ENCODE measurements around the gene SMARCA1.
"Not testable (repeated sequence)": the region's sequence is repeated elsewhere in the genome, so short reads cannot be mapped to it uniquely, and the experiment has no call there.

SMARCA1 gene, protein sequence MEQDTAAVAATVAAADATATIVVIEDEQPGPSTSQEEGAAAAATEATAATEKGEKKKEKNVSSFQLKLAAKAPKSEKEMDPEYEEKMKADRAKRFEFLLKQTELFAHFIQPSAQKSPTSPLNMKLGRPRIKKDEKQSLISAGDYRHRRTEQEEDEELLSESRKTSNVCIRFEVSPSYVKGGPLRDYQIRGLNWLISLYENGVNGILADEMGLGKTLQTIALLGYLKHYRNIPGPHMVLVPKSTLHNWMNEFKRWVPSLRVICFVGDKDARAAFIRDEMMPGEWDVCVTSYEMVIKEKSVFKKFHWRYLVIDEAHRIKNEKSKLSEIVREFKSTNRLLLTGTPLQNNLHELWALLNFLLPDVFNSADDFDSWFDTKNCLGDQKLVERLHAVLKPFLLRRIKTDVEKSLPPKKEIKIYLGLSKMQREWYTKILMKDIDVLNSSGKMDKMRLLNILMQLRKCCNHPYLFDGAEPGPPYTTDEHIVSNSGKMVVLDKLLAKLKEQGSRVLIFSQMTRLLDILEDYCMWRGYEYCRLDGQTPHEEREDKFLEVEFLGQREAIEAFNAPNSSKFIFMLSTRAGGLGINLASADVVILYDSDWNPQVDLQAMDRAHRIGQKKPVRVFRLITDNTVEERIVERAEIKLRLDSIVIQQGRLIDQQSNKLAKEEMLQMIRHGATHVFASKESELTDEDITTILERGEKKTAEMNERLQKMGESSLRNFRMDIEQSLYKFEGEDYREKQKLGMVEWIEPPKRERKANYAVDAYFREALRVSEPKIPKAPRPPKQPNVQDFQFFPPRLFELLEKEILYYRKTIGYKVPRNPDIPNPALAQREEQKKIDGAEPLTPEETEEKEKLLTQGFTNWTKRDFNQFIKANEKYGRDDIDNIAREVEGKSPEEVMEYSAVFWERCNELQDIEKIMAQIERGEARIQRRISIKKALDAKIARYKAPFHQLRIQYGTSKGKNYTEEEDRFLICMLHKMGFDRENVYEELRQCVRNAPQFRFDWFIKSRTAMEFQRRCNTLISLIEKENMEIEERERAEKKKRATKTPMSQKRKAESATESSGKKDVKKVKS

DNA sequence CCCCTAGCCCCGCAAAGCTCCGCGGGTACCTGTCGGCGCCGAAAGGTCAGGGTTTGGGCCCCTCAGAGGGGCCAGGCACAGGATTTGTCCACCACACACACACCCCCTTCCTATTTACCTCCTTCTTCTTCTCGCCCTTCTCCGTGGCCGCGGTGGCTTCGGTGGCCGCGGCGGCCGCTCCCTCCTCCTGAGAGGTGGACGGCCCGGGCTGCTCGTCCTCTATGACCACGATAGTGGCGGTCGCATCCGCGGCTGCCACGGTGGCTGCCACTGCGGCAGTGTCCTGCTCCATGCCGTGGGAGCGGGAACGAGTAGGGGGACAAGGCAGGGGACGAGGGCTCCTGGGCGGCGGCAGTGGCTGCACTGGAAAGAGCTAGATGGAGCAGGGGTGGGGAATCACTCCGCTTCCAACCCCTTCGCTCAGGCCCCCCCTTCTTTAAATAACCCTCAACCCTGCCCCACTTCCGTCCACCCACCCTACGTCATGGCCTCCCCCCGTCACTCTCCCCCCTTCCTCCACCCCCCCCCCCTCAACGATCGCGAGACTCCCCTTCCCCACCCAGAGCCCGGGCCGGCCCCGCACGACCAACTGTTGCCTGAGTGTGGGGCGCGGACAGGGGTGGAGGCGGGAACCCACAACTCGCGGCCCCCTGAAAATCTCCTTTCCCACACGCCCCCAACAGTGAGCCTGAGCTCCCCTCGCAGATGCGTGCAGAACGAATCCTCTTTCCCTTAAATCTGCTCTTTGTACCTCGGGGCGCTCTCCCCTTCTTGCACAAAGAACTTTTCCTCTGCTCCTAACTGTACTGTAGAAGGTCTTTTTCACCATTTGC, at the start of gene SMARCA1:
Gene SMARCA1, minus strand, starts transcription at position 412 of the 833 bp plus-strand sequence. Its CDS starts 120 bp downstream, at position 292.
- peak; percentile 60 for DNase-seq

DNA sequence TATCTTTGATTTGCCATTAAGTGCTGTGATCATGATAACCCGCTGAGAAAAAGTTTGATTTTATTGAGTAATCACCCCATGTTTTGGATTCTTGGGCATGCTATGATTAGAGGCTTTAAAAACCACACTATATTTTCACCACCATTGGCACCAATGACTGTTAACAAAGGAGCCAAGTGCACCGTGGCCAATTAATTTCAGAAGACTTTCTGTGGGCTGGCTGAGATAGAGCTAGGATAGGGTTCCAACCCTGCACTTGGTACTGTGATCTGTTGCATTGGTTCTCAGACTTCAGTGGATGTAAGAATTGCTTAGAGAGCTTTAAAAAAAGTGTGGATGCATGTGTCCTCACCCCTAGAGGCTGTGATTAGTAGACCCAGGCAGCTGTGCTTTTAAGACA, 49.1 kb upstream of the SMARCA1 start:
- DNase-seq = no peak

DNA sequence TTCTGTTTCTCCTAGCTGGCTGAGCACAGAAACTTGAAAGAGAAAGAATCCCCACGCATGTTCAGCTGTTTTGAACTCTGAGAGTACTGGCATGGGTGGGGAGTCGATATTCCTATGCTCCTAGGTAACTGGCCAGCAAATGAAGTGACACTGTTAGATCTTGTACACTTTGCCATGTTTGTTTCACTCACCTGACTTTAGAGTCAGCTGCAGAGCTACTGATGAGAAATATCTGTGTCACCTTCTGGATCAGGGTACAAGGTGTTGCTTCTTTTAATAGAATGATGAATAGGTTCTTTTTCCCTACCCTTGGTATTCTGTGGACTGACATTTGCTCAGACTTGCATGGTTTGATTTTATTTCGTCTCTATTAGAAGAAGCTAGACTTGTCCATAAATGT, 45.1 kb upstream of the SMARCA1 start:
- DNase-seq = no peak

DNA sequence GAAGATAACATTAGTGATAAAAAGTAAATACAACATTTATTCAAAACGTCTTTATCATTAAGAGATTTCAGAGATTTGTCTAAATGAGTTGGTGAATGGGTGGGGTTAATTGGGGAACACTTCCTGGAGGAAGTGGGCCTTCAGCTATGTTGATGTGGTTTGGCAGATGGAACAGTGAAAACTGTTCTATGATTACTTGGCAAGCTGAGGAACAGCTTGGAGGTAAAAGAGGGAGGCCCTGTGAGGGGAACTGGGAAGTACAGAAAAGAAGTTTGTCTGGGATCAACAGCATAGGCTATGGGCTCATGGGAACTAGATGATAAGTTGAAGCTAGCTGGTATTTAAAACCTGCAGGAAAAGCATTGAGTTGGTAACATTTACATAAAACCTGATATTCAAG, 42.8 kb upstream of the SMARCA1 start:
- no peak for DNase-seq

DNA sequence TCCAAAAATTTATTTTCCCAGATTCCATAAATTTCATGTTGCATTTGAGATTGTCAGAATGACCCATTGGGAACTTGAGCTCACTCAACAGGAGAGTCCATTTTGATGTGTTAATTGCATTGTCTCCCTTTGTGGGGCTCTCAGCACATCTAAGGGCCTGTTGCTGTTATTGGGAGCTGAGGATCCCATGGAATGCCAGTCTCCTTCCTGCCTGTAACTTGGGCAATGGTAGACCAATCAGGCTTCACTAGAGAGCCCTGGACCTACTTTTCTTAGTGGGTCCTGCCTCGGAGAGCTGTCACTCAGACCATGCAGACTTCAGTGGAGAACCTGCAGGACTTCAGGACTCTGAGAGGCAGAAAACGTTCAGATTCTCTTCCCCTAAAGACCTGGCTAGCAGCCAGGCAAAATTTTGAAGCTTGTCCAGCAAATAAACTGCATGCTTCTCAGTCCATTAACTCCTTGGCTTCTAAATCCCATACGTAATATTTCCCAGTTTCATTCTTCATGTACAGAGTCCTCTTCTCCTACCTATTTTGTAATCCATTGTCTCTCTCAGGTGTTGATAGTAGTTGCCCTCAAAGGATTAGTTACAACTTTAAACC, 41.9 kb upstream of the SMARCA1 start:
- DNase-seq = no peak

DNA sequence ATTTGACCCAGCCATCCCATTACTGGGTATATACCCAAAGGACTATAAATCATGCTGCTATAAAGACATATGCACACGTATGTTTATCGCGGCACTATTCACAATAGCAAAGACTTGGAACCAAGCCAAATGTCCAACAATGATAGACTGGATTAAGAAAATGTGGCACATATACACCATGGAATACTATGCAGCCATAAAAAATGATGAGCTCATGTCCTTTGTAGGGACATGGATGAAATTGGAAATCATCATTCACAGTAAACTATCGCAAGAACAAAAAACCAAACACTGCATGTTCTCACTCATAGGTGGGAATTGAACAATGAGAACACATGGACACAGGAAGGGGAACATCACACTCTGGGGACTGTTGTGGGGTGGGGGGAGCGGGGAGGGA, 41.1 kb upstream of the SMARCA1 start:
- DNase-seq = not testable (repeated sequence)

DNA sequence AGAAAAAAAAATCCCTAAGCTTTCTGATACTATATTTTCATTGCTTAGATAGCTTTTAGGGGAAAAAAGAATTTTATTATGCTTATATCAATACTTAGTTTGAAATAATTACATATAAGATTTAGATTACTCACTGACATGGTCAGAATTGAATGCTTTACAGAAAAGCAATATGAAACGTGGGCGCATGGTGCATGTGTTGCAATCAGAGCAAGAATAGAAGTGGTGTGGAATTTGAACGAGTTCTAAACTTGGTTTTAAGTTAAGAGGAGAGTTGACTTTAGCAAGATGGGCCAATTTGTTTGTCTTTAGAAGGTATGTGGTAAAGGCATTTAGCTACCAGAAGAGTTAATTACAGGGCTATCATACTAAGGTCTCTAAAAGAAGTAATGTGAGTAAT, 38.2 kb upstream of the SMARCA1 start:
- no peak for DNase-seq

DNA sequence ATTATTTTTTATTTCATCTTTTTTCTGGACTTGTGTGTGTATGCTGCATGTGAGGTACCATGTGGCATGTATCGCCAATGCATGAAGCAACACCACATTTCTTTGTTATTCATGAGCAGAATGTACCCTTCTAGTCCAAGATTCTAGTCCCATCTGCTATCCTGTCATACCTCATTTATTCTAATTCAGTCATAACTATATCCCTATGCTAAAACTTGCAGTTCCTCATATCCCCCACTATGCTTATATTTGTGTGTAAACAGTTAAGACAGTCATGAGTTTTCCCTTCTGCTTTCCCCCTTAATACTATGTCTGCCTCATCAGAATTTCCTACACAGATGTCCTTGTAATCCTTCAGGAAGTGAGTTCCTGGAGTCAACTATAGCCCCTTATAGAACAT, 36.5 kb upstream of the SMARCA1 start:
- DNase-seq = no peak

DNA sequence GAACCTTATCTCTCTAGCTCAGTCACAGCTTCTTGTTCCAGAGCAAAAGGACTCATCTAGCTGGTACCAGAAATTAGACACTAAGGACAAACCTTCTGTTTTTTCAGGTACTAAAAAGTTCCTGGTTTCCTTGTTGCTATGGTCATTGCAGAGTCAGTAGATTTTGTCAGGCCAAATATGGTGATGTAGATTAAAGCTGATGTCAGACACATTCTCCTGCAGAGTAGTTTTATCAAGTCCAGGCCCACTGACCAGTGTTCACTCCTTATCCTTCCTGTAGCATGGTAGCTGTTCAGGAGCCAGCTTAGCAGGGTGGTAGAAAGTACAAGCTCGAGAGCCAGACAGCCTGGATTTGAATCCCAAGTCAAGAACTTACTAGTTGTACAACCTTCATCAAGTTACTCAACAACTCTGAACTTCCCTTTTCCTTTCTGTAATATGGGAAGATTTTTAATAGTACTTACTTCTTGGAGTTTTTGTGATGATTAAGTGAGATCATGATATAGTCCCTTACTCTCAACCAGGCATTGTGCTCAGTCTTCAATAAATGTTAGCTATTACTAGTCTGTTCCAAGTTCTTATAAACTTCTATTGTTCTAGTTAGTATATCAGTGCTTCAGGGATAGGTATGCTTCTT, 34.7 kb upstream of the SMARCA1 start:
- DNase-seq = no peak

DNA sequence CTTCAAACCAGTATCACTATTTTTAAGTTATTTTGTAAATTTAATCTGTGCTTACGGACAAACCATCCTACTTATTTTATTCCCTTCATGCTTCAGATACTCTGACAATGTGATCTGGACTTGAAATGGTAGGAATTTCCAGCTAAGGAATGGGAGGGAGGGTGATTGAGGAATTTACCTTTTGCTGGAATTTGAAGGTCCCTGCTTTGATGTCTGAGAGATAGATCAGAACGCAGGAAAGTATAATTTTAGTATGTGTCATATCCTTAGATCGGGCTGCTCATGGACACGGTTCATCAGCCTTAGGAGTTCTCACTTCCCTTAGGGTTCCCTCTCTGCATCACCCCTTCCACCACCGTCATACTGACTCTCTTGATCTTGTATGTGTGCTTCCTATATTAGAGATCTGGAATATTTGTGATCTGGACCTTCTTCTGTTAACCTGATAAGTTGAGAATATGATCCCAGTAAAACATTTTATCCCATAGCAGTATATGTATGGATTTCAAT, 33.6 kb upstream of the SMARCA1 start:
- no peak for DNase-seq

DNA sequence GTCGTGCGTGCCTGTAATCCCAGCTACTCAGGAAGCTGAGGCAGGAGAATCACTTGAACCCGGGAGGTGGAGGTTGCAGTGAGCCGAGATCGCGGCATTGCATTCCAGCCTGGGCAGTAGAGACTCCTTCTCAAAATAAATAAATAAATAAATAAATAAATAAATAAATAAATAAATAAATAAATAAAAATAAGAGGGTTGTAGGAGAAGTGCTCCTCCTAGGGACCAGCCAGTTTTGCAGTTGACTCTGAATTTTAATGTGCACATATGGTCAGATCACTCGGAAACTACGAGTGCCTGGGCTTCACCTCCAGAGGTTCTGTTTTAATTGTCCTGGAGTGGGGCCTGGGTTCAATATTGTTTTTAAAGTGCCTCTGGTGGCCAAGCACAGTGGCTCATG, 31.5 kb upstream of the SMARCA1 start:
- not testable (repeated sequence) for DNase-seq

DNA sequence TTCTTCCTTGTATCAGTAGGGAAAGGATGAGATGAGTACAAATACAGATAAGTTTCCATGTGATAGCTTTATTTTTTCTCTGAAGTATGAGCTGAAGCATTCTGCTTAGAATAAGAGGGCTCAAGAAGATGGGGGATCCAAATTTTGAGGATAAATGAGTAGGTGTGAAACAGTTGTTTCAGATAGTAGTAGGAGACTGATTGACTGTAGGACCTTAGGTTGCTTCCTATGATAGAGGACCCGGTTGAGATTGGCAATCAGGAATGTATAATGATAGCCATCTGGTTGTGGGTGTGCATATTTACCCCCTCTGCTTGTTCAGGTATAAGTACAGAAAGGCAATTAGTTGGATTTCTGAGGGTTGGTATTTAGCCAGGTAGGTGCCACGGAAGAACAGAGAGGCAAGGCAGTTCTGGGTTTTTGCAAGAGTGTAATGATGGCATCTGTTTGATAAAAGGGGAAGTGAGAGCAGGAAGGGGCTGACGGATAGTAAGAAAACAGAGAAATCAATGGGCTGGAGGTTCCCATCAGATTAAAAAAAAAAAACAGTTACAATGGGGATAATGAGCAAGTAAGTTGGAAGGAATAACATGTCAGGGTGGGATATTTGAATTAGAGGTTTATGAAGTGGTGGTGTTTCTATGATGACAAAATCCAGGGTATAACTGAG, 30.5 kb upstream of the SMARCA1 start:
- DNase-seq = no peak

DNA sequence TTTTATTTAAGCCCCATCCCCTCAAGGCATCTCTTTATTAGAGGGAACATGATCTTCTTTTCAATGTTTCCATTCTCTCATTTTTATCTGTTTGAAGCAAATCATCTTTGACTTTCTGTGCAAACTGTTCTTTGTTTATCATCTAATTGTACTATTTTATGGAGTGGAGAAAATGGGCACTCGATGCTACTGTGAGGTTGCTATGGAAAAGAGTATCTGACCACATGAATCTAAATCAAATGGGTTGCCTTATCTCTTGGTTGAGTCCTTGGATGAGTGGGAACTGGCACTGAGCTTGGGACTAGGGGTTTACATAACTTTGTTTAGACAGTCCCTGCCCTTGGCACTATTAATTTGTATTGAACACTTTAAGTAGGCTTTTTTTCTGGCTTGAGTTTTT, 25.8 kb upstream of the SMARCA1 start:
- no peak for DNase-seq

DNA sequence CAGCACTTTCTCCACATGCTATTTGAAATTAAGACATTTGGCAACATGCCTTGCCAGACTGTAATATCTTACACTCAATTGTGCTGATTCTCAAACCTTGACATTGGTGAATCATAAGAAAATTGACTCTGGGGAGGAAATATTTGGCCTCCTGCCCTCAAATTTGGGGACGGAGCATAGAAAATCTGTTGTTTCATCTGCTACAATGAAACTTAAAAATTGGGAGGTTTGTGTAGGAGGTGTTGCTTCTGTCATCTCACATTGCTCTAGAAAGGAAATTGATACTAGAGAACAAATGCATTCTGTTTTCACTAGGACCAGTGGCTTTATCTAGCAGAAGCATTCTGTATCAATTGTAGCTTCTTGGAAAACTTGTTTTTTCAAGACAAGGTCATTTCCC, 22.1 kb upstream of the SMARCA1 start:
- DNase-seq = no peak

DNA sequence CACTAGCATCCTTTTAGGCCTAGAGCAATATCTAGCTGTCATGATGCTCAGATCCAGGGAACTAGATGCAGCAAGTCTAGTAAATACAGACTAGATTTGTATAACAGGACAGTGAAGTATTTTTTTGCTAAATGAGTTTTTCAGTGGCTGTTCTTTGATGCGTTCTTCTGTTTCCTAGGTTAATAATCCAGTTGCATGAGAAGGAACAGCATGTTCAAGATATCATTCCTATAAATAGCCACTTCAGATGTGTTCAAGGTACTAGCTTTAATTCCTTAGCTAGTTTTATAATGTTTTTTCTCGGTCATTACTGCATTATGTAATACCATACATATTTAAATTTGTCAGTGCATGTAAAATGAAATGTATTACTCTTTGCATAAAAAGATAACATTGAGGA, 21.5 kb upstream of the SMARCA1 start:
- no peak for DNase-seq

DNA sequence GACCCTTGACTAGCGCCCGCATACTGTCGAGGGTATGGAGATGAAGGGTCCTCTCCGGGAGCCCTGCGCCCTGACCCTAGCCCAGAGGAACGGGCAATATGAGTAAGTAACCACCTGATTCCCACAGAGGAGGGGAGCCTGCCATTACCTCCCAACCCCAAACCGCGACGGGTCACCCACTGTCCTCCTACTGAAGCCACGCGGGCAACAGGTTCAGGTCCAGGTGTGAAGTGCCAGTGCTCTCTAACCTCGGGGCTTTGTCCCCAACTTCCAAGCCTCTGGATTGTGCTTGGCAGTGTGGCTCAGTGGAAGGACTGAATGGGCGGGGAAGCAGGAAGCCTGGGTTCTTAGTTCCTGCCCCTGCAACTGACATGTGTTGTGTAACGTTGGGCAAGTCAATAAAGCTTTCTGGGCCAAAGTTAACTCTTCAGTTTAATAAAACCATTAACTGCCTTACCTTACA, 17.5 kb upstream of the SMARCA1 start:
- DNase-seq = no peak

DNA sequence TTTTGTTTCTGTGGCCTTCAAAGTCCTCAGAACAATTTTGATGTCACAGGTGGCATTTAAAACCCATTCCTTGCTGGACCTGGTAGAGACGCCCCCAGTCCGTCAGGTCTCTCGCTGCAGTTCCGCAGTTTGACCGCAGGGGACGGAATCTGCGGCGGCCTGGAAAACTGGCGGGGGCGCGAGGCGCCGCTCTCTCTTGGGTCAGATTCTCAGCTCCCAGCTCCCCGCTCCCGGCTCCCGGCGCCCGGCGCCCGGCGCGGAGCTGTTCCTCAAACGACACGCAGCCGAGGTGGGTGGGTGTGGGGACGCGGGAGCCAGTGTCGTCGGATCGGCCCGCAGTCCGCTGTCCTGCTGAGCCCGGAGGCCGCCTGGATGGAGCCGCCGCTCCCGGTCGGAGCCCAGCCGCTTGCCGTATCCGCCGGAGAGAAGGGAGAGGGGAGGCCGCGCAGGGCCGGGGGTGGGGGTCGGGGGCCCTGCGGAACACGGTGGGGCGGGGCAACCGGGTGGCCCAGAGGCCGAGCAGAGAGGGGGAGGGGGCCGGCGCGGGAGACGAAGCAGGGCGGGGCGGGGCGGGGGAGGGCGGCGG, 16.9 kb upstream of the SMARCA1 start, which contains the start of gene OCRL:
Gene OCRL, plus strand, starts transcription at position 192 of the 586 bp plus-strand sequence. Its CDS starts 181 bp downstream, at position 373.
- peak; percentile 72 for DNase-seq

DNA sequence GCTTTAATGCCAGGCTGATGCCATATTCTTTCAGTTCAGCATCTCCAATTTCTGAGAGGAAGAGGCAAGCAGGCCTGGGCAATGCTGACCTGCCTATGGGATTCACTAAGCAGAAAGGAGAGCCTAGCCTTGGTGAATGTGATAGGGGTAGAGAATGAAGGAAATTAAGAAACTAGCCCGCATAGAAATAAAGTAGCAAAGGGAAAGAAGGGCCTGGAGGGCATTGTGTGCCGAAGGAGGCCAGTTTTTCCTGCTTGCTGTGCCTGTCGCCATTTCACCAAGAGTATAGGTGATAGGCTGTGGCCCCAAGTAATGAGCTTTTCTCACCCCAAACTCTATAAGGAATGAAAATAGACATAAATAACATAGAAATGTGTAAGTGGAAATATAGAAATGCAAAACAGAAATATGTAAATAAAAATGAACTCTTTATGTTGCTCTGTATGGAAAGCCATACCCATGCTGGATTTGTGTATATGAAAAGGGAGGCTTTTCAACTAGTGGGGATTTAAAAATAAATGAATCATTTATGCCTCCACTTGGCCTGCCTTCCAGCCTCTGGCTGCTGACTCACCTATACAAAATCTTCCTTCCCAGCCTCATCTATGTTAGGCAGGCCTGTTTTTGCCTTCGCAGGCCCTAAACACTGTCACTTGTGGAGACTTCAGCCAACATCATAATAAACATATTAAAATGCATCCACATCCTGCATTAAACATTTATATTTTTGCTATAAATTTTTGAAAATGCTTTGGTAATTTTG, 11.7 kb upstream of the SMARCA1 start:
- no peak for DNase-seq

DNA sequence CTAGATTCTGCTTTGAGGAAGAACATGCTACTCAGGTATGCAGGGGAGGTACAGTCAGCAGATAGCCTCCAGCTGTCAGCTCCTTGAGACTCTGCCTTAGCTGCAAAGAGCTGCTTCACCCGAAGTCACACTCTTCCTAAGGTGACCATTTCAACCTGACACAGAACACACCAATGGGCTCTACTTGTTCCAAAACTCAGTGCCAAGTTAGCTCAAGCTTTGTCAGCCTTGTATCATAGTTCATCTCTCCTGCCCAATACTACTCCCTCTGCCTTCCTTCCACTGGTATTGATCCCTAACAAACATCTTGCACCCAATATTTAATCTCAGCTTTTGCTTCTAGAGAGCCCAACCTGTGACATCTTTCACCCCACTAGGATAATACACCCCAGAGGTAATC, 7.8 kb upstream of the SMARCA1 start:
- DNase-seq = no peak

DNA sequence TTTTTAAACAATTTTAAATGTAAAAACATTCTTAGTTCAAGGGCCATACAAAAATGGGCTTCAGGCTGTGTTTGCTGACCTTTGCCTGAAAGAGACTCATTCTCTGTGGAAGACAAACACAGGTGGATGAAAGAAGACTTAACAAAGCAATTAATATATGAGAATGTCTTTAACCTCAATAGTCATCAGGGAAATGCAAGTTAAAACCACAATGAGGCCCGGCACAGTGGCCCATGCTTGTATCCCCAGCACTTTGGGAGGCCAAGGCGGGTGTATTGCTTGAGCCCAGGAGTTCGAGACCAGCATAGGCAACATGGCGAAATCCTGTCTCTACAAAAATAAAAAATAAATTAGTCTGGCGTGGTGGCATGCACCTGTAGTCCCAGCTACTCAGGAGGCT, 7.1 kb upstream of the SMARCA1 start:
- no peak for DNase-seq

Data from NCI-H345 (cell line).